A673 (cell line): Measurements from ENCODE around the gene CDK13.

Source experiments
- CTCF ChIP-seq: fragments of 300-800, 200-600 bp; sonication (generic); conservative IDR thresholded peaks from 2 replicates; pipeline ENCODE4 v1.5.1; 2017; ENCODE audit warnings: low read depth, mild to moderate bottlenecking, antibody characterized with exemption, low read length, moderate library complexity, mixed read lengths
- EZH2 ChIP-seq: fragments of 200-600 bp; sonication (generic); IDR thresholded peaks from 2 replicates; pipeline ENCODE4 v1.6.1; 2017; ENCODE audit warnings: borderline replicate concordance, low read depth, mild to moderate bottlenecking, mixed read lengths, antibody characterized with exemption, low read length; ENCODE audit not compliant: poor library complexity, severe bottlenecking

DNA sequence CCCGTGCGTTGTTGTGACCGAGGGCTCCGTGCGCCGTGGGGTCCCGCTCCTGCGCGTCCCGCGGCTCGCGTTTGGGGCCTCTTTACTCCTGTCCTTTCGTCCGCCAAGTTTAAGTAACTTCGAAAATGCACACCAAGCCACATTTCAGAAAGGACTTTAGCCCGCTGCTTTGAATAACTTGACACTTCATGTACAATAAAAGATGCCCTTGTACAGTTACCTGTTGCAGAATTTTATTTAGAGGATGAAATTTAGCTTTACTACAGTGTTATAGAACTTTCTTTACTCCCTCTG lies 185.2 kb downstream of the CDK13 start:
- TF ChIP-seq CTCF: no peak
- no peak for TF ChIP-seq EZH2
